Measurements from ENCODE around the gene ANKRD33B. TPM values are rescaled to one million over a fixed set of nuclear protein-coding genes. Genes with fewer than 3 reads are reported as not detected.

ANKRD33B gene
- total RNA-seq, 1 experiment from 2014 or later = 10.9 TPM

GRCh38 chr5:10591966-10592365 is 28.1 kb downstream of the ANKRD33B start:
- TF ChIP-seq FOSL1 (IDR thresholded peaks at IDR 0.05; ENCODE audit: low read depth) = 0 out of 2 replicates have a peak, but pooled peaks have one; percentile 25
- TF ChIP-seq JUND (IDR thresholded peaks at IDR 0.05) = no peak
- 0 out of 2 replicates have a peak overlapping the region, but pooled peaks have one; percentile 11 for H3K9ac ChIP-seq (ENCODE audit: low read length)
- no peaks in the 10 kb centered on the region for H3K27me3 ChIP-seq (ENCODE audit: insufficient read depth, low read length)
- H3K4me3 ChIP-seq (replicated peaks in 1 of 2; ENCODE audit: low read depth in 1 of 2, low read length in 2 of 2) = no peak overlapping the region
- H3K9me3 ChIP-seq (ENCODE audit: control insufficient read depth in 1 of 2, insufficient read depth in 1 of 2, low read depth in 1 of 2, low read length in 2 of 2) = no peaks in the 10 kb centered on the region
- intact Hi-C loops (cut with micrococcal nuclease) = no loop called here
- no peaks in the 10 kb centered on the region for H3K9me2 ChIP-seq (ENCODE audit: insufficient read depth)
- H2AFZ ChIP-seq (ENCODE audit: low read depth, low read length, poor library complexity, severe bottlenecking) = no peak overlapping the region
- no peak for DNase-seq (ENCODE audit: low read depth, low spot score)
- ChIA-PET RAD21 (ENCODE audit: low non-redundant PET in 1 of 2, low total read pairs in 2 of 2, uncharacterized antibody in 2 of 2, unreplicated experiment in 2 of 2) (no interaction called here), POLR2A (no interaction called here), CTCF (no interaction called here)
- no peaks in the 10 kb centered on the region for H4K20me1 ChIP-seq (ENCODE audit: insufficient read depth)
- no peaks in the 10 kb centered on the region for H3K36me3 ChIP-seq (ENCODE audit: control insufficient read depth in 1 of 2, insufficient read depth in 2 of 2, low read length in 2 of 2)
- peaks cover 29 to 77% of the 10 kb centered on the region in 2 experiments for H3K4me1 ChIP-seq (ENCODE audit: control insufficient read depth in 1 of 2, insufficient read depth in 2 of 2, low read length in 2 of 2)
- ATAC-seq = no peak
- H3K79me2 ChIP-seq (ENCODE audit: insufficient read depth, low read length) = peaks cover 74% of the 10 kb centered on the region
- H3K27ac ChIP-seq (ENCODE audit: low read depth, low read length) = no peak overlapping the region
- BruUV-seq (replicated peaks) = no TSS peak
- H3K4me2 ChIP-seq (ENCODE audit: low read length) = peak overlapping the region; percentile 16; the same call in 1 of the 2 replicates

GRCh38 chr5:10592601-10593000 is 28.7 kb downstream of the ANKRD33B start:
- H3K36me3 ChIP-seq (ENCODE audit: control insufficient read depth in 1 of 2, insufficient read depth in 2 of 2, low read length in 2 of 2) = no peaks in the 10 kb centered on the region
- no peak overlapping the region for H3K4me3 ChIP-seq (replicated peaks in 1 of 2; ENCODE audit: low read depth in 1 of 2, low read length in 2 of 2)
- TF ChIP-seq POLR2AphosphoS5 (IDR thresholded peaks at IDR 0.05; ENCODE audit: low read depth, low read length) (no peak), EGR1 (IDR thresholded peaks at IDR 0.05; ENCODE audit: low read depth) (no peak), CBX3 (IDR thresholded peaks at IDR 0.05; ENCODE audit: low read depth) (no peak), CEBPB (IDR thresholded peaks at IDR 0.05; ENCODE audit: low read depth) (no peak), SRF (IDR thresholded peaks at IDR 0.05; ENCODE audit: low read depth) (no peak), ATF3 (IDR thresholded peaks at IDR 0.05) (no peak), REST (IDR thresholded peaks at IDR 0.05; ENCODE audit: low read depth) (no peak), TCF7L2 (IDR thresholded peaks at IDR 0.05; ENCODE audit: borderline replicate concordance, extremely low read depth, insufficient read depth, insufficient read length) (no peak)
- 0 out of 2 replicates have a peak overlapping the region, but pooled peaks have one; percentile 16 for H3K4me2 ChIP-seq (ENCODE audit: low read length)
- H3K27me3 ChIP-seq (ENCODE audit: insufficient read depth, low read length) = no peaks in the 10 kb centered on the region
- no peak overlapping the region for H3K27ac ChIP-seq (ENCODE audit: low read depth, low read length)
- ATAC-seq (no peak), DNase-seq (ENCODE audit: low read depth, low spot score) (no peak)
- no TSS peak for BruUV-seq (replicated peaks)
- ChIA-PET RAD21 (ENCODE audit: low non-redundant PET in 1 of 2, low total read pairs in 2 of 2, uncharacterized antibody in 2 of 2, unreplicated experiment in 2 of 2) (no interaction called here), POLR2A (interaction anchor here (1.1 kb wide), 1 partner anchor 8 kb away, joined by 3 read pairs; no protein-coding TSS in a partner anchor), CTCF (interaction anchor here (0.8 to 0.9 kb wide), 2 partner anchors 35 to 41 kb away, joined by 3 read pairs; no protein-coding TSS in a partner anchor)
- H3K9ac ChIP-seq (ENCODE audit: low read length) = no peak overlapping the region
- H3K79me2 ChIP-seq (ENCODE audit: insufficient read depth, low read length) = peaks cover 73% of the 10 kb centered on the region
- H3K4me1 ChIP-seq (ENCODE audit: control insufficient read depth in 1 of 2, insufficient read depth in 2 of 2, low read length in 2 of 2) = peaks cover 29 to 82% of the 10 kb centered on the region in 2 experiments
- no peaks in the 10 kb centered on the region for H3K9me2 ChIP-seq (ENCODE audit: insufficient read depth)
- intact Hi-C loops (cut with micrococcal nuclease) = no loop called here
- no peak overlapping the region for H2AFZ ChIP-seq (ENCODE audit: low read depth, low read length, poor library complexity, severe bottlenecking)
- no peaks in the 10 kb centered on the region for H4K20me1 ChIP-seq (ENCODE audit: insufficient read depth)
- H3K9me3 ChIP-seq (ENCODE audit: control insufficient read depth in 1 of 2, insufficient read depth in 1 of 2, low read depth in 1 of 2, low read length in 2 of 2) = no peaks in the 10 kb centered on the region

Measured in HCT116 (cell line).